NCI-H1105 (cell line): Measurements from ENCODE around the gene HNRNPA1.
"Not testable (repeated sequence)": the region's sequence is repeated elsewhere in the genome, so short reads cannot be mapped to it uniquely, and the experiment has no call there.

Experiments used
- DNase-seq: peaks from one replicate; lab custom pipeline; 2025; lab: John Stamatoyannopoulos, UW

HNRNPA1 gene

GRCh38 chr12:54299515-54300224 lies 19.1 kb downstream of the HNRNPA1 start:
- no peak for DNase-seq

GRCh38 chr12:54300225-54300731 lies 19.8 kb downstream of the HNRNPA1 start:
- no peak for DNase-seq

- DNase-seq = no peak
These were observed 20.4 kb downstream of the HNRNPA1 start, which contains the start of gene NFE2 for GRCh38 chr12:54300732-54301427. TSS of gene NFE2 (minus strand) at chr12:54301015. CDS start at chr12:54295248, 5,767 bp downstream.

- no peak for DNase-seq
These were observed 21.0 kb downstream of the HNRNPA1 start for GRCh38 chr12:54301428-54302048.

- no peak for DNase-seq
These were observed 23.1 kb downstream of the HNRNPA1 start for GRCh38 chr12:54303640-54304039.

GRCh38 chr12:54304187-54304810 lies 23.8 kb downstream of the HNRNPA1 start:
- DNase-seq = no peak

- no peak for DNase-seq
These were observed 26.6 kb downstream of the HNRNPA1 start for GRCh38 chr12:54306925-54307741.

GRCh38 chr12:54311051-54311450 lies 30.5 kb downstream of the HNRNPA1 start:
- DNase-seq = no peak

GRCh38 chr12:54312309-54312708 lies 31.8 kb downstream of the HNRNPA1 start:
- not testable (repeated sequence) for DNase-seq

GRCh38 chr12:54321363-54321762 lies 40.8 kb downstream of the HNRNPA1 start:
- no peak for DNase-seq

- peak; percentile 93 for DNase-seq
These were observed 44.3 kb downstream of the HNRNPA1 start, which contains the start of gene COPZ1 for GRCh38 chr12:54324617-54325441. TSS of gene COPZ1 (plus strand) at chr12:54325131. CDS start at chr12:54325164, 33 bp downstream.

- DNase-seq = not testable (repeated sequence)
These were observed 45.0 kb downstream of the HNRNPA1 start for GRCh38 chr12:54325442-54326109.

- no peak for DNase-seq
These were observed 48.2 kb downstream of the HNRNPA1 start for GRCh38 chr12:54328595-54329337.

- no peak for DNase-seq
These were observed 49.2 kb downstream of the HNRNPA1 start for GRCh38 chr12:54329759-54330158.

GRCh38 chr12:54330442-54330841 lies 49.9 kb downstream of the HNRNPA1 start:
- no peak for DNase-seq

GRCh38 chr12:54331461-54331860 lies 50.9 kb downstream of the HNRNPA1 start:
- no peak for DNase-seq

- no peak for DNase-seq
These were observed 53.0 kb downstream of the HNRNPA1 start for GRCh38 chr12:54333420-54334034.
